Tibial artery (tissue), 4 donors: Measurements from ENCODE around the gene GRM5.

Source experiments
- DNase-seq, 2 donors: peaks; one replicate each; pipeline ENCODE4 v3.0.0-alpha.2; 2019
- H3K27ac ChIP-seq, 2 donors: fragments of 200-600 bp; sonication (generic) in 1 of 2; 1 replicate in 1 of 2; 2 replicates in 1 of 2; pipeline ENCODE4 v1.5.1; 2018 to 2019; ENCODE audit warnings: mild to moderate bottlenecking in 1 of 2
- H3K27me3 ChIP-seq, 2 donors: fragments of 200-600 bp; sonication (generic) in 1 of 2; one replicate each; pipeline versions ENCODE4 v1.5.1 to v1.6.0; 2016 to 2019
- H3K36me3 ChIP-seq, 3 donors: fragments of 200-600 bp; sonication (generic) in 2 of 3; one replicate each; pipeline ENCODE4 v1.5.1; 2016 to 2019; ENCODE audit warnings: mild to moderate bottlenecking in 2 of 3
- H3K4me1 ChIP-seq, 4 donors: fragments of 200-600 bp; sonication (generic) in 2 of 4; 1 replicate in 3 of 4; 2 replicates in 1 of 4; pipeline ENCODE4 v1.5.1; 2016 to 2019
- H3K4me3 ChIP-seq, 2 donors: fragments of 200-600 bp; sonication (generic) in 1 of 2; 1 replicate in 1 of 2; 2 replicates in 1 of 2; pipeline ENCODE4 v1.5.1; 2018 to 2019; ENCODE audit warnings: mild to moderate bottlenecking in 2 of 2
- H3K9me3 ChIP-seq, 3 donors: fragments of 200-600 bp; sonication (generic) in 1 of 3; one replicate each; pipeline ENCODE4 v1.5.1; 2016 to 2019
- CTCF ChIP-seq, 2 experiments: fragments of 200-600 bp in 1 of 2; fragments of 450-650 bp in 1 of 2; IDR thresholded peaks; one replicate each; pipeline ENCODE4 v1.5.1; 2017 to 2019; ENCODE audit warnings: antibody characterized with exemption in 2 of 2, mild to moderate bottlenecking in 1 of 2, moderate library complexity in 1 of 2
- intact Hi-C: fragments of 100-400 bp; cut with DNase I; formaldehyde crosslinking; loops from one replicate; pipeline ENCODE4 v1.15.0; 2023; ENCODE audit warnings: low total_unique reads

Gene GRM5

GRCh38 chr11:88521399-88521798 is 544.4 kb downstream of the GRM5 start:
- Histone ChIP-seq H3K4me3 (no peak overlapping the region), H3K27me3 (no peaks in the 10 kb centered on the region), H3K9me3 (no peaks in the 10 kb centered on the region), H3K27ac (no peak overlapping the region), H3K4me1 (no peaks in the 10 kb centered on the region), H3K36me3 (no peaks in the 10 kb centered on the region)
- TF ChIP-seq CTCF (IDR thresholded peaks at IDR 0.05), result no peak
- no peak for DNase-seq
- intact Hi-C loops, result no loop called here

- no peak for DNase-seq
- Histone ChIP-seq H3K9me3 (no peaks in the 10 kb centered on the region), H3K27ac (no peak overlapping the region), H3K4me1 (no peaks in the 10 kb centered on the region), H3K27me3 (no peaks in the 10 kb centered on the region), H3K36me3 (no peaks in the 10 kb centered on the region), H3K4me3 (no peak overlapping the region)
- no peak for TF ChIP-seq CTCF (IDR thresholded peaks at IDR 0.05)
- intact Hi-C loops, result no loop called here
Measured at GRCh38 chr11:88520391-88520790, 545.4 kb downstream of the GRM5 start.

GRCh38 chr11:88515002-88515401 is 550.8 kb downstream of the GRM5 start:
- DNase-seq, result no peak
- no peaks in the 10 kb centered on the region for H3K4me1 ChIP-seq
- intact Hi-C loops, result no loop called here
- H3K27ac ChIP-seq, result no peak overlapping the region
- H3K36me3 ChIP-seq, result no peaks in the 10 kb centered on the region
- H3K27me3 ChIP-seq, result no peaks in the 10 kb centered on the region
- H3K9me3 ChIP-seq, result no peaks in the 10 kb centered on the region
- H3K4me3 ChIP-seq, result no peak overlapping the region
- TF ChIP-seq CTCF (IDR thresholded peaks at IDR 0.05), result no peak

- intact Hi-C loops, result no loop called here
- TF ChIP-seq CTCF (IDR thresholded peaks at IDR 0.05), result no peak
- DNase-seq, result no peak
- Histone ChIP-seq H3K36me3 (no peaks in the 10 kb centered on the region), H3K9me3 (no peaks in the 10 kb centered on the region), H3K4me1 (peaks cover 0 to 18% (median 6%) of the 10 kb centered on the region in 4 donors), H3K4me3 (no peak overlapping the region), H3K27me3 (peaks cover 0 to 17% of the 10 kb centered on the region in 2 donors), H3K27ac (no peak overlapping the region)
Measured at GRCh38 chr11:88511006-88511405, 554.8 kb downstream of the GRM5 start.

GRCh38 chr11:88508759-88509581 is 556.8 kb downstream of the GRM5 start:
- peaks cover 0 to 17% of the 10 kb centered on the region in 2 donors for H3K27me3 ChIP-seq
- intact Hi-C loops, result no loop called here
- H3K9me3 ChIP-seq, result no peaks in the 10 kb centered on the region
- peaks cover 0 to 18% (median 6%) of the 10 kb centered on the region in 4 donors for H3K4me1 ChIP-seq
- H3K36me3 ChIP-seq, result no peaks in the 10 kb centered on the region
- TF ChIP-seq CTCF (IDR thresholded peaks at IDR 0.05), result no peak
- no peak overlapping the region for H3K27ac ChIP-seq
- peak in 1 of 2 donors; percentile 62 for DNase-seq
- peak overlapping the region; percentile 35 to 48 for H3K4me3 ChIP-seq
